Stimulated activated CD8-positive, alpha-beta memory T cell treated with anti-CD3 and anti-CD28 coated beads, Interleukin-4, amount 100 ng/mL, for 4 hours (primary cell): ENCODE measurements around the gene MICALL2.

ENCODE experiments used
- DNase-seq, 2 donors: peaks; one replicate each; pipeline ENCODE4 v3.0.0-alpha.2; 2020; ENCODE audit warnings: low read depth in 2 of 2, low spot score in 1 of 2

The MICALL2 gene

DNA sequence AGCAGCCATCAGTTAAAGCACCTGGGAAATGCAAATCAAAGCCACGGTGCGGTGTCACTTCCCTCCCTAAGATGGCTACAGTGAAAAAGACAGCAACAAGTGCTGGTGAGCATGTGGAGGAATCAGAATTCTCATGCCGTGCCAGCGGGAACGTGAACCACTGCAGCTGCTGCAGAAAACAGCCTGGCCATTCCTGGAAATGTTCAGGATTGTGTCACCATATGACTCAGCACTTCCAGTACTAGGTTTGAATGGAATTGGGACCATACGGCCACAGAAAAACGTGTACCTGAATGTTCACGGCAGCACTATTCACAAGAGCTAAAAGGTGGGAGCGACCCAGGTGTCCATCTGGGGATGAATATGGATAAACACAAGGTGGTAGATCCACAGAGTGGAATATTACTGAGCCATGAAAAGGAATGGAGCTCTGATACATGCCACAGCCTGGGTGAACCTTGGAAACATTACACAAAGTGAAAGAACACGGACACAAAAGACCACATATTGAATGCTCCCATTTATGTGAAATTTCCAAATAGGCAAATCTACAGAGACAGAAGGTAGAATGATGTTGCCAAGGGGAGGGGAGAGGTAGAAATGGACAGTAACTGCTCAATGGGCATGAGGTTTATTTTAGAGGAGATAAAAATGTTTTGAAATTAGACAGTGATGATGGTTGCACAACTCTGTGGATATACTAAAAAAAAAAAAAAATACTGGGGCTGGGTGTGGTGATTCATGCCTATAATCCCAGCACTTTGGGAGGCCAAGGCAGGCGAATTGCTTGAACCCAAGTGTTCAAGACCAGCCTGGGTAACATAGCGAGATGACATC lies 61.6 kb downstream of the MICALL2 start:
- DNase-seq = no peak

DNA sequence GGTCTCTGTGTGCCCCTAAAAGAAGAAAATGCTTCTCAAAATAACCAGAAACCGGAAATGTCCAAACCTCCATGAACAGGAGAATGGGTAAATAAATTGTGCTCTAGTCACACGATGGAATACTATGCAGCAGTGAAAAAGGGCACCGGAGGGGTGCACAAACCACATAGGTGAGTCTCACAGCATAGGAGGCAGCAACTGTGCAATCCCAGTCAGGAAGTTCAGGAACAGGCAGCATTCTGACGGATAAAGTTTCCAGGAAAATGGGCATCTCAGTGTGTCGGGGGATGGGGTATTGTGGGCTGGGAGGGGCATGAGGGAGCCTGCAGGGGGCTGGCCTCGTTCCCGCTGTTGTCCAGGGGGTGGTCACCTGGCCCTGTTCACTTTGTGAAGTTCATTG lies 63.1 kb downstream of the MICALL2 start:
- DNase-seq = no peak

DNA sequence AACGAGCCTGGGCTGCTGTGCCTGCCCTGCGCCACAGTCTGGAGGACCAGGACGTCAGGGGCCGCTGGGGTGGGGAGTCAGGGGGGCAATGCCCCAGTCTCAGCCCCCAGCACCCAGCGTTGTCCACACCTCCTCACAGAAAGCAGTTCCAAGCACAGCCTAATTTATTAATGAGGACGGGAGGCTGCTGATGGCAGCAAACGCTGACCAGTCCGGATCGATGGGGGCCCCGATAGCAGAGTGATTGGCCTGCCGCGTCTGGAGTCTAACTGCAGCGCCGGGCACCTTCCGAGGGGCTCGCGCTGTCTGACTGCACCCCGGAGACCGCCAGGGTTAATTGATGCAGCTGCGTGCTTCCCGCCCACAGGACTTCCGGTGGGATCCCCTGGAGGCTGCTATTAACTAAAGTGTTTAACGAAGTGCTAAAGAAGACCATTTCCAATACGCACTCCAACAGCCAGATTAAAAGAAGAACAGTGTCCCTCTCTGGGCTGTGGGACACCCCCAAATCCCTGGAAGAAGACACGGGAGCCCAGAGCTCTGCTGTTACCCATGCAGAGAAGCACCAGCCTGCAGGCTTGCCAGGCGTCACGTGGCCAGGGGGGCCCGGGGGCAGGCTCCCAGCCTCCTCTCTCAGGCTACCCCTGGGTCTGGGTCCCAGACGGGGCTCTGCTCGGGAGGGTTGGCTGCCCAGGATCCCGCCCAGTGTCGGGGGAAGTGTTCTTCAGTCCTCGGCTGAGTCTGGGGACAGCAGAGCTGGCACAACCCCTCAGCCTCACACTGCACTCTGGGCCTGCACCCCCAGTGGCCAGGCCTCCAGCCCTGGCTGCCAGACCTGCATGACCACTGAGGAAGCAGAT lies 63.8 kb downstream of the MICALL2 start:
- DNase-seq = no peak

DNA sequence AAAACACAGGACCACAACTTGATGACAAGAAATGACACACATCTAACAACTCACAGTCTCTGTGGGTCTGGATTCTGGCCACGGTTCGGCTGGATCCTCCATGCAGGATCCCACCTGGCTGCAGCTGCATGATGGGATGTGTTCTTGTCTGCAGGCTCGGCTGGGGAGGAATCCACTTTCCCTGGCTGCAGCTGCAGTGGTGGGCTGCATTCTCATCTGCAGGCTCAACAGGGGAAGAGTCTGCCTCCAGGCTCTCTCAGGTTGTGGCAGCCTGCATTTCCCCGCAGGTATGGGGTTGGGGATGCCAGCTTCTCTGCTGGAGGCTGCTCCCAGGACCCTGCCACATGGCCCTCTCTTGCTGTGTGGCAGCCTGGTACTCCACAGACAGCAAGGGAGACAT lies 64.9 kb downstream of the MICALL2 start:
- no peak for DNase-seq

DNA sequence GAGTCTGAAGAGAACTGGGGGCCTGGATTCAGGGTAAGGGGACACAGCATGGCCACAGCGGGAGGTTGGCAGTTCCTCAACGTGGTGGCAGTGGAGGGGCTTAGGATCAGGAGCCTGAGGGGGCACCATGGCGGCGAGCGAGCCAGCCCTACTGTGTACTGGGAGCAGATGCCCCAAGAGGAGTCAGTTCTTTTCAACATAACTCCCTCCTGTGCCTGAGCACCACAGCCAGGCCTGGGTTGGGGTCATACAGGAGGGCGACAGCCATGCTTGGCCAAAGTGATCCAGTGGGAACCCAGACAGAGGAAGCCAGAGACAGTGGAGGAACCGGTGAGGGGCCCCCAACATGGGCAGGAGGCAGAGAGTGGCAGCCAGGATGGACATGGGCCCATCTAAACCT lies 65.8 kb downstream of the MICALL2 start:
- no peak for DNase-seq

DNA sequence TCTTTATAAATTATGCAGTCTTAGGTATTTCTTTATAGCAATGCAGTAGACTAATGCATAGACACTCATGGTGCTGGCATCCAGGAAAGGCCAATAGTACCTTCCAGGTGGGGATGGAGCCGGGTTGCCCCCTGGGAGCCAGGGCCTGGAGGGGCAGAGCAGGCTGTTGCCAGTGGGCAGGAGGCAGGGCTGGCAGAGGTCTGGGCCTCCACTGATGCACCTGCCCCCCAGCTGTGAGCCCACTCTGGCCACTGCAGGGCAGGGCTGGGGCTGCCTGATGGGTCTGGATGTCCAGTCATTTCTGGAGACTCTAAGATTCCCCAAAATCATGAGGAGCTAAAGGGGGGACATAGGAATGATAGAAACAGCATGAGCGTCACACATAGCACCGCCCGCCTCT lies 66.7 kb downstream of the MICALL2 start:
- no peak for DNase-seq

DNA sequence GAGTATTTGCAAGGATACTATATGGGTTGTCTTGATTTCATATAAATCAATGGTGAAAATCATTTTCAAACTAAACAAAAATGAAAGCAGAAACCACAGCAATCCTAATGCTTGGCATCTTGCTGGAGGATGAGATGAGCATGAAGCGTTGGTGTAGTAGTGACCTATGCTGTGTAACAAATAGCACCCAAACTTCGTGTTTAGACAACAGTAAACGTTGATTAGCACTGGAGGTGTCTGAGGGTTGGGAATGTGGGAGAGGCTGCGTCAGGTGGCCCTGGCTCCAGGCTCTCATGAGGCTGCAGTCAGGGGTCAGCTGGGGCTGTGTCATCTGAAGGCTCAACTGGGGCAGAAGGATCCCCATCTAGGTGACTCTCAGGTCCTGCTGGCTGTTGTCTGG lies 67.8 kb downstream of the MICALL2 start:
- no peak for DNase-seq

DNA sequence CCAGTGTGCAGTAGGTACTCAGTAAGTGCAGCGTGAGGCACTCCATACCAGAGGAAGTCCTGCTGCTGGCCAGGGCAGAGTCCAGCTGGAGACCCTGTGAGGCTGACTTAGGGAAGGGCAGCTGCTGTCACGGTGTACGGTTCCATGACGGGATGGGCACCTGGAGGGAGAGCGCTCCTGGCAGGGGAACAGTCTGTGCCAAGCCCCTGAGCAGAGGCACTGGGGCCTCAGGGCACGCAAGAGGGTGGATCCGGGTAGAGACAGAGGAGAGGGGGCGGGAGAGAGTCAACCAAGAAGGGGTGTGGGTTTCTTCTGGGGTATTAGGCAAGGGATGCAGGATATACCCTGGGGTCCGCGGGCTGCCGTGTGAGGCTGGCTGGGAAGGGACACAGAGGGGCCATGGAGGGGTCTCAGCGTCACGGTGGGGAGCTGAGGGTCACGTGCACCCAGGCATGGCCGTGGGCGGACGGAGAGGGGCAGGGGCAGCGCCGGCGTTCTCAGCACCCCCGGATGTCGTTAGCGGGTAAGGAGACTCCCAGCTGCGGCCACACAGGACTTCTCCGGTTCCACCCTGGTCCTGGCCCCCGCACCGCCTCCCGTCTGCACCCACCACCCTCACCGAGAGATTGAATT lies 70.5 kb downstream of the MICALL2 start:
- no peak for DNase-seq

DNA sequence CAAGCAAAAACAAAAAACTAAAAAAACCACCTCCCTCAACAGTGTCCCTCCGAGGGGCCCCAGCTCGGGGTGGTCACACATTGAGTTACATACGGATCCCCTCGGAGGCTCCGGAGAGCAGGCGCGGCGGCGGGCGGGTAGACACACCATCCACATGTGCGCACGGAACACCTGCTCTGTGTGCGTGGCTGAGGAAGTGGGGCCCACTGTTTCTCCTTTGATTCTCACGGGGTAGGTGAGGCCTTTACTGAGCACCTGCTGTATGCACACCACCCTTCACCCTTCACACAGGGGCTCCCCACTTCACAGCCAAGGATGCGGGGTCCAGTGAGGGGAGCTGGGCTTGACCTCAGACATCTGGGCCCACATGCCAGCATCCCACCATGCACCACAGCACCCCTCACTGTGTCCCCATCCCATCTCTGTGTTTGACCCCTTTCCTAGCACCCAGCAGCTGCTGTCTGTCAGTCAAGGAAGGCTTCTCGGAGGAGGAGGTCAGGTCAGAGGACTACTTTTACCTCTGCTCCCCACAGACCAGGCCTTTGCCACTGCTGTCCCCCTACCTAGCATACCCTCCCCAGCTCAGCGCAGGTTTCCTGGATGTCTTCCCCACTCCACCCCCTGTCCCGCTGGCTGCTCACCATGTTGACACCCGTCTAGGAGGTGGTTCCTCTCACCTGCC lies 71.1 kb downstream of the MICALL2 start:
- DNase-seq = no peak

DNA sequence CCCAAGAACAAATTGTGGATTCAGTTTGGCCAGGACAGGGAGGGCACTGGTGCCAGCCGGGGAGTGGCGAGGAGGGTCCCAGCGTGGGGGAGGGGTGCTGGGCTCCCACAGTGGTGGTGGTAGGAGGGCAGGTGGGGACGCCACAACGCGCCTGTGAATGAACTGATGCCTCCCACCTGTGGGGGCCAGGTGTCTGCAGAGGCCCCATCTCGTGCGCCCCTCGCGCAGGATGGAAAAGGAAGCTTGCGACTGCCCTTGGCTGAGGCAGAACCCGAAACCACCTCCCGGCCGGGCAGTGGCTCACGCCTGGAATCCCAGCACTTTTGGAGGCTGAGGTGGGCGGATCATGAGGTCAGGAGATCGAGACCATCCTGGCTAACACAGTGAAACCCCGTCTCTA lies 72.0 kb downstream of the MICALL2 start:
- DNase-seq = no peak

DNA sequence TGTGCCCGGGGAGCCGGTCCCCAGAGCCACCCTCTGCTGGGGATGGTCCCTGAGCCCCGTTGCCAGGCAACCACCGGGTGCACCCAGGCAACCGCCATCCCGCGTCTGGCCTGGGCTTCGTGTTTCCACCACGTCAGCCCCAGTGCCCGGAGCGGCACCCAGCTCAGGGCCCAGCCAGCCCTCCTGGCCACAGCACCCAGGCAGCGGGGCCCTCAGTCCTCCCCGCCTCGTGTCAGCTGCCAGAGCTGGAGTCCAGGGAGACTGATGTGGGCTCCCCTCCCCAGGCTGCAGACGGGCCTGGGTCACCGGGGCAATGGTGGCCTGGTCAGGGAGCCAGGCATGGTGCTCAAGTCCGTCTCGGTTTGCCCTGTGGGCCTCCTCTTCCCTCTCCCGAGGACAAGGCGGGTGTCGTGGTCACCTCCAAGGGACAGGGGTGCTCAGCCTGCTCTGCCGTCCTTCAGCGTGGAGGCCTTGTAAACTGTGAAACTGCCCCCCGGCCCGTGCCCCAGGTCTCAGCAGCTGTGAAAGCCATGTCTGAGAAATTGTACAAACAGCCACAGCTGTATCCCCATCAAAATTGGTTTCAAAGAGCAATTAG lies 72.5 kb downstream of the MICALL2 start:
- DNase-seq = no peak

DNA sequence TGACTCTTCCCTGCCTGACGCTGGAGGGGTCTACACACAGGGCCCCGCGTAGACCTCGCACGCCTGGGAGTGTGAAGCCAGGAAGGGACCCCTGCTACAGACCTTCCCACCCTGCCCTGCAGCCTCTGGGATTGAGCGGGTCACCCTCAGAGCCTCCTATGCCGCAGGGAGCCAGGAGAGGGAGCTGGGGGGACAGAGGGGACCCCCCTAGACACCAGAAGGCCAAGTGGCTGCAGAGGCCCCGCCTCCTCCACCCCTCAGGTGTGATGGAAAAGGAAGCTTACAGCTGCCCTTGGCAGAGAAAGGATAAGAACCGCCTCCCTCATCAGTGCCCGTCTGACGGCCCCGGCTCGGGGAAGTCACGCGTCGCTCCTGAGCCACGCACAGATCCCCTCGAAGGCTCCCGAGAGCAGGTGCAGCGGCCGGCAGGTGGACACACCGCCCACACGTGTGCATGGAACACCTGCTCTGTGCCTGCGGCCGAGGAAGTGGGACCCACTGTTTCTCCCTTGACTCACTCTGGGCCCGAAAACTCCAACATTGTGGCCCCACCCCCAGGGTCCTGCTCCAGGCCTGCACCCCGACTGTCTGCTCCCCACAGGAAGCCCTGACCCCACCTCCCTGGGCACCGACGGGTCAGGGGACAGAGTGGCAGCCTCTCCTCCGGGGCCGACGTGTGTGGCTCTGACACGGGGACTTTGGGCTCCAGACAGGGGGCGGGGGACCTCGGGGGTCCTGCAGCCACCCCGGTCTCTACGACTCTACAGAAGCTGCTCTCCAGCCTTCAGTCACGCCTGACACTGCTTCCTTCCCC lies 73.3 kb downstream of the MICALL2 start:
- DNase-seq = no peak

DNA sequence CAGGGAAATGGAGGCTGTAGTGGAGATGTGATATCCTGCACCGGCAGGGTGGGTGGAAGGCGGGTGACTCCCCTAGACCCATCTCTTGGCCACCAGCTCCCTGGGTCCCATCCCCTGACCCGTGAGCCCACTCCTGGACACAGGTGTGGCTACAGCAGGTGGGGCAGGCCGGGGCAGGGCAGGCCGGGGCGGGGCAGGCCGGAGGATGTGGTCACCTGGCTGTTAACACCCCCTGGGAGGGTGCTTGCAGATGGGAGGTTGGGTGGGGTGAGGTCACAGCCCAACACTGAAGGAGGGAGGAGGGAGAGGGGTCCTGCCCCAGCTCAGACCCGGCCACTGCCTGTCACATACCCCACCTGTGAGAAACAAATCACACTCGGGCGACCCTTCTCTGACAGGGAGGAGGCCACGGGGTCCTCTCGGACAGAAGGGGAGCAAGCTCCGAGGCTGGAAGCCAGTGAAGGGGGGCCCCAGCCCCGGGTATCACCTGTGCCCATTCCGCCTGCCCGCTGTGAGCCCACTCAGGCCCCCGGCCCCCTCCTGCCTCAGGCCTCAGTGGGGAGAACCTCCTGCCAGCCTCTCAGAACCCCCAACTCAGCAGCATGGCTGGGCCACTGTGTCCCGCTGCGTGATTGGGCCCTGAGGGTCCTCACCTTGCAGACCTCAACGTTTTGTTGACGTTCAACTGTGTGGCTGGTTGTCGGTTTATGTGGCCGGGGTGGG lies 74.0 kb downstream of the MICALL2 start:
- no peak for DNase-seq
